Thyroid gland (tissue), 4 donors: ENCODE measurements around the gene KCNAB2. TPM values are rescaled to one million over a fixed set of nuclear protein-coding genes. Genes with fewer than 3 reads are reported as not detected.

Experiments
- DNase-seq, 2 donors: peaks; one replicate each; pipeline ENCODE4 v3.0.0-alpha.2; 2019
- H3K27ac ChIP-seq, 3 donors: fragments of 200-600 bp; sonication (generic); 1 replicate in 2 of 3; 2 replicates in 1 of 3; pipeline ENCODE4 v1.5.1; 2016 to 2019; ENCODE audit warnings: mild to moderate bottlenecking in 1 of 3, moderate library complexity in 1 of 3
- H3K27me3 ChIP-seq: fragments of 200-600 bp; sonication (generic); one replicate; pipeline ENCODE4 v1.5.1; 2019
- H3K36me3 ChIP-seq, 2 donors: fragments of 200-600 bp; sonication (generic); one replicate each; pipeline ENCODE4 v1.5.1; 2016 to 2019
- H3K4me1 ChIP-seq, 2 donors: fragments of 200-600 bp; sonication (generic); one replicate each; pipeline ENCODE4 v1.5.1; 2017 to 2019
- H3K4me3 ChIP-seq, 3 donors: fragments of 200-600 bp; sonication (generic); replicated peaks in 1 of 3; 1 replicate in 2 of 3; 2 replicates in 1 of 3; pipeline ENCODE4 v1.5.1; 2016; ENCODE audit warnings: mild to moderate bottlenecking in 1 of 3
- H3K9me3 ChIP-seq: fragments of 200-600 bp; sonication (generic); one replicate; pipeline ENCODE4 v1.5.1; 2017
- POLR2A ChIP-seq, 2 donors: fragments of 450-650 bp; IDR thresholded peaks; one replicate each; pipeline ENCODE4 v1.6.1; 2017; ENCODE audit warnings: antibody characterized with exemption in 2 of 2, mild to moderate bottlenecking in 2 of 2, moderate library complexity in 1 of 2
- WGBS, 2 donors: methylation state at CpG; one replicate each; pipeline ENCODE4 v1.1.5; 2017; 5-methylcytosine and 5-hydroxymethylcytosine counted together
- intact Hi-C: fragments of 100-400 bp; cut with DNase I; formaldehyde crosslinking; loops from one replicate; pipeline ENCODE4 v1.15.1; 2023
- total RNA-seq, 4 donors: library from RNA; depleted of rRNA; stranded (reverse); fragments of >200 nt; gene quantifications; one replicate each; pipeline ENCODE4 v1.2.3, GENCODE V29; 2016
- TF ChIP-seq, protein P1 (sequence below), 6 experiments: fragments of 200-600 bp in 3 of 6; fragments of 450-650 bp in 3 of 6; sonication (generic) in 3 of 6; IDR thresholded peaks; one replicate each; pipeline ENCODE4 v1.5.1; 2016 to 2019; ENCODE audit warnings: antibody characterized with exemption in 6 of 6, mild to moderate bottlenecking in 2 of 6, inconsistent platforms in 1 of 6, moderate library complexity in 1 of 6

Gene KCNAB2
- total RNA-seq, 4 donors from 2014 or later = 3.1 to 7.3 (median 6.1) TPM

DNA sequence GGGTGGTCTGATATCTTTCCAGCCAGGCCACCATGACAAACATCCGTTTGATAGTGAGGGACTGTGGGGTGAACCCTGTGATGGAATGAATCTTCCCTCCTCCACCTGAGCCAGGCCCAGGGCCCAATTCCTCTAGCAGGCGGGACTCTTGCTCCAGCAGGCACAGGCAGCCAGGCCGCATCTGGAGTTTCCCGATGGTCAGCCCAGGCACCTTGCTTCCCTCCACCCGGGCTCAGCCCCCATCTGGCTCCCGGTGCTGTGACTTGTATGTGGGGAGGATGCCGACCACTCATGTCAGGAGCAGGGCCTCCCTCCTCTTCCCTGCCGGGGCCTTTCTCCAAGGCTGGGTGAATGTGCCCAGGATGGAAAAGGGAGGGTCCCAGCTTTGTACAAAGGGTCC, 21.0 kb downstream of the KCNAB2 start:
- Histone ChIP-seq H3K27ac (no peak overlapping the region), H3K27me3 (no peaks in the 10 kb centered on the region), H3K4me3 (no peak overlapping the region), H3K36me3 (no peaks in the 10 kb centered on the region), H3K4me1 (no peaks in the 10 kb centered on the region), H3K9me3 (no peaks in the 10 kb centered on the region)
- intact Hi-C loops = no loop called here
- TF ChIP-seq POLR2A (IDR thresholded peaks at IDR 0.05) = no peak
- TF ChIP-seq, protein P1, sequence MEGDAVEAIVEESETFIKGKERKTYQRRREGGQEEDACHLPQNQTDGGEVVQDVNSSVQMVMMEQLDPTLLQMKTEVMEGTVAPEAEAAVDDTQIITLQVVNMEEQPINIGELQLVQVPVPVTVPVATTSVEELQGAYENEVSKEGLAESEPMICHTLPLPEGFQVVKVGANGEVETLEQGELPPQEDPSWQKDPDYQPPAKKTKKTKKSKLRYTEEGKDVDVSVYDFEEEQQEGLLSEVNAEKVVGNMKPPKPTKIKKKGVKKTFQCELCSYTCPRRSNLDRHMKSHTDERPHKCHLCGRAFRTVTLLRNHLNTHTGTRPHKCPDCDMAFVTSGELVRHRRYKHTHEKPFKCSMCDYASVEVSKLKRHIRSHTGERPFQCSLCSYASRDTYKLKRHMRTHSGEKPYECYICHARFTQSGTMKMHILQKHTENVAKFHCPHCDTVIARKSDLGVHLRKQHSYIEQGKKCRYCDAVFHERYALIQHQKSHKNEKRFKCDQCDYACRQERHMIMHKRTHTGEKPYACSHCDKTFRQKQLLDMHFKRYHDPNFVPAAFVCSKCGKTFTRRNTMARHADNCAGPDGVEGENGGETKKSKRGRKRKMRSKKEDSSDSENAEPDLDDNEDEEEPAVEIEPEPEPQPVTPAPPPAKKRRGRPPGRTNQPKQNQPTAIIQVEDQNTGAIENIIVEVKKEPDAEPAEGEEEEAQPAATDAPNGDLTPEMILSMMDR (IDR thresholded peaks at IDR 0.05) = no peak
- no peak for DNase-seq
- 64 to 85% methylated on average over 2 to 5 of the region's 8 CpGs for WGBS, 2 donors

DNA sequence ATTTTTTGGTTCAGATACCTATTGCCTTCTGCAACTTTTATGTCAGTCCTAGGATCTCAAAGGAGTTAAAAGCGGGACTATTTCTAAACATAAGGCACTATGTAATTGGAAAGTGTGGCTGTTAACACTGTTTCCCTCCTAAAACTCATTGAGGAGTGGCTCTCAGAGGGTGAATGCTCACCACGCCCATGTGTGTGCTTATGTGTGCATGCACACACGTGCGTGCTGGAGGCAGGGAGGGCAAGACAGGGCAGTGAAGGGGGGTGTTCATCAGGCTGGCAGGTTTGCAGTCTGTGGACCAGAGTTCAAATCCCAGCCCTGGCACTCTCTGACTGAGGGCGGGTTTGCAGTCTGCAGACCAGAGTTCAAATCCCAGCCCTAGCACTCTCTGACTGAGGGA, 22.4 kb downstream of the KCNAB2 start:
- DNase-seq = no peak
- Histone ChIP-seq H3K27me3 (no peaks in the 10 kb centered on the region), H3K4me1 (no peaks in the 10 kb centered on the region), H3K27ac (no peak overlapping the region), H3K9me3 (no peaks in the 10 kb centered on the region), H3K4me3 (no peak overlapping the region), H3K36me3 (no peaks in the 10 kb centered on the region)
- 74 to 78% methylated on average over 4 of the region's 5 CpGs for WGBS, 2 donors
- intact Hi-C loops = no loop called here
- TF ChIP-seq, protein P1 (IDR thresholded peaks at IDR 0.05) = no peak
- no peak for TF ChIP-seq POLR2A (IDR thresholded peaks at IDR 0.05)

DNA sequence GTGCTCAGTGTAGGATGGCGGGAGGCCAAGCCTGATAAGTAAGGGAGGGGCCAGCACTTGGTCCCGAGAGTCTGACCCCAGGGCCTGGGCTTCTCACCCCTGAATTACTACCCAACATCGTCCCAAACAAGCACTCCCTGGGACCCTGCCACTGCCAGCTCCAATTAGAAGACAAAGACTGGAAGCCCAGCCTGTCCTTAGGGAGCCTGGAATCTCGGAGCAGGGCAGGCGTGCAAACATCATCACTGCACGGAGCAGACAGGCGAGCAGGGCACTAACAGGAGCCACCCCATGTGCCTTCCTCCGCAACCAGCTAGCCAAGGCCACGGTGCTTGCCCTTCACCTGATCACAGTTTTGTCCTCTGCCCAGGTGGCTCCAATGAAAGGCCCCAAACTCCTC, 23.2 kb downstream of the KCNAB2 start:
- Histone ChIP-seq H3K27me3 (no peaks in the 10 kb centered on the region), H3K27ac (no peak overlapping the region), H3K4me3 (no peak overlapping the region), H3K36me3 (no peaks in the 10 kb centered on the region), H3K9me3 (no peaks in the 10 kb centered on the region), H3K4me1 (no peaks in the 10 kb centered on the region)
- no peak for DNase-seq
- TF ChIP-seq, protein P1 (IDR thresholded peaks at IDR 0.05) = no peak
- TF ChIP-seq POLR2A (IDR thresholded peaks at IDR 0.05) = no peak
- intact Hi-C loops = no loop called here
- WGBS, 2 donors = 80% methylated on average over 7 to 8 of the region's 9 CpGs

DNA sequence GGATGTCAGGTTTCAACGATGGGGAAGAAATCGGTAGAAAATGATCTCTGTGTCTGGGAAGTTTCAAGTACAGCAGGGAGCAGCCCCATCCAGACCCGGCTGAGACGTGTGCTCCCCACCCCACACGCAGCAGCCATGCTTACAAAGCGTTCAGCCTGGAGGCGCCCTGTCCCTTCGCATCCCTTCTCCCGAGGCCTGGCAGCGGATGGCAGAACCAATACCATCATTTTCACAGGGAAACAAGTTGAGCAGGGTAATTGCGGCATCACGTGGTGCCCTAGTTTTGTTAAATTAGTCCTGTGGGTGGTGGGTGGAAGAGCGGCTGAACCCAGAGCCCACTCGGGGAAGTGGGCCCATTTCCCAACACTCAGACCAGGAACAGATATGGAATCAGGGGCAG, 23.9 kb downstream of the KCNAB2 start:
- intact Hi-C loops = no loop called here
- Histone ChIP-seq H3K27me3 (no peaks in the 10 kb centered on the region), H3K9me3 (no peaks in the 10 kb centered on the region), H3K27ac (no peak overlapping the region), H3K36me3 (no peaks in the 10 kb centered on the region), H3K4me1 (no peaks in the 10 kb centered on the region), H3K4me3 (no peak overlapping the region)
- 84 to 85% methylated on average over 14 of the region's 14 CpGs for WGBS, 2 donors
- TF ChIP-seq POLR2A (IDR thresholded peaks at IDR 0.05) = no peak
- TF ChIP-seq, protein P1 (IDR thresholded peaks at IDR 0.05) = no peak
- no peak for DNase-seq

DNA sequence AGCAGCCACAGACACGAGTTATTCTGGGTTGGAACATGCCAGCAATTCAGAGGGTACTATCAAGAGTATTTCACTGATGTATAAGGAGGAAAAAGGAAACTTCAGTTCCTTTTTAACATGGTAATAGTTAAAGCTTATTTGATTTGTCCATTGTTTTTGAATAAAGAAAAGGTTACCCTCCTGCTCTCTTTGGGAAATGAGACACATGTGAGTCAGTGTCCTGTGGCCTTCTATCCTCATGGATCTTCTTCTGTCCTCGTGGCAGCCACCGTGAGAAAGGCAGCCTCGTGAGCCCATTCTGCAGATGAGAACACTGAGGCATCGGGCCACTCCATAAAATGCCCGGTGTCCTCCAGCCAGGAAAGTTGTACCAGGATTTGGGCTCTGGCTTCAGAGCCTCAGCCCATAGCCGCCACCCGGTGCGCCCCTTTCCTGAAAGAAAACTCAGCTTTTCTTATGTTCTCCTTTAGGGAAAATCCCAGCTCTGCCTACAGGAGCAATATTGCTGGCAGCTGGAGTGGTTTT, 24.8 kb downstream of the KCNAB2 start:
- TF ChIP-seq, protein P1 (IDR thresholded peaks at IDR 0.05) = no peak
- no peak for TF ChIP-seq POLR2A (IDR thresholded peaks at IDR 0.05)
- no peak overlapping the region for H3K27ac ChIP-seq
- intact Hi-C loops = no loop called here
- DNase-seq = no peak
- no peaks in the 10 kb centered on the region for H3K36me3 ChIP-seq
- H3K9me3 ChIP-seq = no peaks in the 10 kb centered on the region
- no peaks in the 10 kb centered on the region for H3K27me3 ChIP-seq
- WGBS, 2 donors = 86 to 90% methylated on average over 9 of the region's 9 CpGs
- no peak overlapping the region for H3K4me3 ChIP-seq
- H3K4me1 ChIP-seq = no peaks in the 10 kb centered on the region
